K562 (cell line): Measurements from ENCODE around the gene SPIN1. TPM values are rescaled to one million over a fixed set of nuclear protein-coding genes. Genes with fewer than 3 reads are reported as not detected.

Experiments
- ARID3A ChIP-seq: IDR thresholded peaks from 2 replicates; pipeline ENCODE4 v1.6.1; 2012; ENCODE audit warnings: low read depth, low read length, improper control_type of control experiment, borderline replicate concordance
- ELF2 ChIP-seq: fragments of 250-450 bp; sonication (Bioruptor Pico); IDR thresholded peaks from 2 replicates; pipeline ENCODE4 v1.5.0; 2021; ENCODE audit warnings: mild to moderate bottlenecking
- HSF4 ChIP-seq: fragments of 250-450 bp; sonication (Bioruptor Pico); IDR thresholded peaks from 2 replicates; pipeline ENCODE4 v2.1.2; 2022; ENCODE audit warnings: mild to moderate bottlenecking, moderate library complexity, borderline replicate concordance
- MLLT1 ChIP-seq, 2 experiments: fragments of 450-650 bp; IDR thresholded peaks; 2 replicates each; pipeline ENCODE4 v1.6.1; 2016
- SMARCB1 ChIP-seq: IDR thresholded peaks from 2 replicates; pipeline ENCODE4 v1.6.1; 2011; ENCODE audit warnings: improper control_type of control experiment, low read depth; ENCODE audit not compliant: insufficient read length
- SRSF3 ChIP-seq: fragments of 200-400 bp; formaldehyde crosslinking; IDR thresholded peaks from 2 replicates; pipeline ENCODE4 v1.6.1; 2016; ENCODE audit warnings: mild to moderate bottlenecking, low read length, moderate library complexity; ENCODE audit not compliant: insufficient read depth
- ZFP36 ChIP-seq: fragments of 150-350 bp; IDR thresholded peaks from 2 replicates; pipeline ENCODE4 v1.6.1; 2018; ENCODE audit warnings: low read length, low read depth; ENCODE audit not compliant: partially characterized antibody
- ZNF232 ChIP-seq: sonication (generic); formaldehyde crosslinking; IDR thresholded peaks from 2 replicates; pipeline ENCODE4 v1.8.0; 2022; ENCODE audit warnings: mild to moderate bottlenecking, missing genetic modification reagents
- ZNF764 ChIP-seq: fragments of 250-450 bp; sonication (Bioruptor Pico); IDR thresholded peaks from 2 replicates; pipeline ENCODE4 v1.4.0; 2020; ENCODE audit warnings: low read depth, mild to moderate bottlenecking, moderate library complexity
- polyA plus RNA-seq, 8 experiments: library from polyadenylated mRNA; depleted of rRNA in 4 of 8; stranded (reverse) in 5 of 8; unstranded in 3 of 8; fragments of >200 nt; fragmentation: Nextera tagmentation in 2 of 8; fragmentation: Illumina TruSeq in 1 of 8; extraction: Ambion mirVana in 2 of 8; extraction: Trizol in 1 of 8; gene quantifications; 2 replicates each; pipeline versions ENCODE4 v1.2.1 to v1.2.3, GENCODE V29; 2011 to 2014; ENCODE audit warnings: inconsistent platforms in 1 of 8, missing spikeins in 1 of 8
- total RNA-seq, 7 experiments: library from RNA; depleted of rRNA in 6 of 7; stranded (reverse); fragments of >200 nt in 6 of 7; fragmentation: Illumina TruSeq in 2 of 7; extraction: Trizol in 2 of 7; gene quantifications; 2 replicates each; pipeline versions ENCODE4 v1.2.1 to v1.2.3, GENCODE V29; 2011 to 2021; ENCODE audit warnings: low replicate concordance in 1 of 7

SPIN1 gene
- total and polyA plus RNA-seq, 9 of the 15 experiments (the other 6 are each of a cell fraction or from before 2014, with no cell fraction given), result 7.4 to 25.7 (median 15.6) TPM

GRCh38 chr9:88372103-88372654 lies 16.1 kb upstream of the SPIN1 start (continued):
- TF ChIP-seq MLLT1 (IDR thresholded peaks at IDR 0.05) (no peak), SRSF3 (no peak), ARID3A (no peak), SMARCB1 (no peak), HSF4 (CRISPR knock-in tag) (no peak), ELF2 (no peak), ZNF764 (no peak), ZNF232 (CRISPR knock-in tag) (no peak), ZFP36 (no peak)
